H9 (cell line): ENCODE data around the gene IL20. TPM values are rescaled to one million over a fixed set of nuclear protein-coding genes. Genes with fewer than 3 reads are reported as not detected.

Source experiments
- DNase-seq: peaks from one replicate; pipeline ENCODE4 v3.0.0-alpha.2; 2017
- H2AFZ ChIP-seq: one replicate; pipeline ENCODE4 v1.6.1; 2013; ENCODE audit warnings: mild to moderate bottlenecking, low read length, control low read depth, moderate library complexity
- H2AK5ac ChIP-seq: 2 replicates; pipeline ENCODE4 v1.6.1; 2013; ENCODE audit warnings: low read length, control low read depth, mixed read lengths; ENCODE audit not compliant: insufficient read length
- H2BK120ac ChIP-seq: one replicate; pipeline ENCODE4 v1.6.1; 2013; ENCODE audit warnings: low read depth, mild to moderate bottlenecking, low read length, control low read depth, inconsistent platforms; ENCODE audit not compliant: poor library complexity, severe bottlenecking
- H2BK12ac ChIP-seq: 2 replicates; pipeline ENCODE4 v1.6.1; 2013; ENCODE audit warnings: low read length, control low read depth, mixed read lengths, low read depth; ENCODE audit not compliant: insufficient read length
- H2BK15ac ChIP-seq: 2 replicates; pipeline ENCODE4 v1.6.1; 2013; ENCODE audit warnings: low read depth, low read length, control low read depth
- H2BK20ac ChIP-seq: one replicate; pipeline ENCODE4 v1.6.1; 2013; ENCODE audit warnings: low read depth, mild to moderate bottlenecking, low read length, control low read depth, inconsistent platforms; ENCODE audit not compliant: poor library complexity, severe bottlenecking
- H2BK5ac ChIP-seq: 2 replicates; pipeline ENCODE4 v1.6.1; 2013; ENCODE audit warnings: low read length, control low read depth, mixed read lengths; ENCODE audit not compliant: insufficient read length
- H3K14ac ChIP-seq: 2 replicates; pipeline ENCODE4 v1.6.1; 2013; ENCODE audit warnings: low read length, control low read depth; ENCODE audit not compliant: insufficient read depth
- H3K18ac ChIP-seq: 2 replicates; pipeline ENCODE4 v1.6.1; 2013; ENCODE audit warnings: low read depth, mild to moderate bottlenecking, mixed read lengths, low read length, control low read depth; ENCODE audit not compliant: insufficient read length
- H3K23ac ChIP-seq: 2 replicates; pipeline ENCODE4 v1.6.1; 2013; ENCODE audit warnings: low read length, control low read depth, mixed read lengths, low read depth; ENCODE audit not compliant: insufficient read length
- H3K23me2 ChIP-seq: 2 replicates; pipeline ENCODE4 v1.6.1; 2013; ENCODE audit warnings: low read depth, mild to moderate bottlenecking, mixed read lengths, low read length, control low read depth; ENCODE audit not compliant: insufficient read length, poor library complexity, severe bottlenecking
- H3K27ac ChIP-seq: 2 replicates; pipeline ENCODE4 v1.5.1; 2013; ENCODE audit warnings: low read length, control low read depth, mixed read lengths, low read depth; ENCODE audit not compliant: insufficient read length
- H3K27me3 ChIP-seq: 2 replicates; pipeline ENCODE4 v1.6.1; 2013; ENCODE audit warnings: low read length, control low read depth, inconsistent platforms; ENCODE audit not compliant: insufficient read depth
- H3K4ac ChIP-seq: 2 replicates; pipeline ENCODE4 v1.6.1; 2013; ENCODE audit warnings: low read depth, mild to moderate bottlenecking, control low read depth, inconsistent platforms, low read length, moderate library complexity
- H3K4me1 ChIP-seq: 2 replicates; pipeline ENCODE4 v1.6.1; 2013; ENCODE audit warnings: low read length, control low read depth, inconsistent platforms; ENCODE audit not compliant: insufficient read depth
- H3K4me2 ChIP-seq: 2 replicates; pipeline ENCODE4 v1.6.1; 2013; ENCODE audit warnings: low read length, control low read depth, mixed read lengths; ENCODE audit not compliant: insufficient read length, insufficient read depth
- H3K56ac ChIP-seq: 2 replicates; pipeline ENCODE4 v1.6.1; 2013; ENCODE audit warnings: low read depth, mild to moderate bottlenecking, mixed read lengths, low read length, control low read depth; ENCODE audit not compliant: insufficient read length
- H3K79me1 ChIP-seq: 2 replicates; pipeline ENCODE4 v1.6.1; 2013; ENCODE audit warnings: low read depth, mild to moderate bottlenecking, moderate library complexity, low read length, control low read depth, inconsistent platforms; ENCODE audit not compliant: insufficient read depth, poor library complexity, severe bottlenecking
- H3K79me2 ChIP-seq: 2 replicates; pipeline ENCODE4 v1.6.1; 2013; ENCODE audit warnings: low read length, control low read depth, inconsistent platforms; ENCODE audit not compliant: insufficient read depth
- H3K9ac ChIP-seq: 2 replicates; pipeline ENCODE4 v1.6.1; 2013; ENCODE audit warnings: low read length, control low read depth, mixed read lengths; ENCODE audit not compliant: insufficient read length; ENCODE audit errors: extremely low read depth
- H3K9me3 ChIP-seq: one replicate; pipeline ENCODE4 v1.6.1; 2013; ENCODE audit warnings: low read depth, low read length, inconsistent platforms; ENCODE audit not compliant: control insufficient read depth
- H3T11ph ChIP-seq: one replicate; pipeline ENCODE4 v1.6.1; 2013; ENCODE audit warnings: mild to moderate bottlenecking, low read length, control low read depth, inconsistent platforms
- H4K20me1 ChIP-seq: one replicate; pipeline ENCODE4 v1.6.1; 2013; ENCODE audit not compliant: control insufficient read depth, insufficient read length, insufficient read depth
- H4K5ac ChIP-seq: 2 replicates; pipeline ENCODE4 v1.6.1; 2013; ENCODE audit warnings: low read depth, mild to moderate bottlenecking, mixed read lengths, low read length, control low read depth; ENCODE audit not compliant: insufficient read length
- H4K8ac ChIP-seq: replicated peaks from 2 replicates; pipeline ENCODE4 v1.6.1; 2013; ENCODE audit warnings: low read length, control low read depth, mixed read lengths, low read depth; ENCODE audit not compliant: insufficient read length
- H4K91ac ChIP-seq: 2 replicates; pipeline ENCODE4 v1.6.1; 2013; ENCODE audit warnings: low read depth, mild to moderate bottlenecking, moderate library complexity, mixed read lengths, low read length, control low read depth; ENCODE audit not compliant: insufficient read length
- H3K27ac Mint-ChIP-seq, 3 experiments: 2 replicates in 2 of 3; 3 replicates in 1 of 3; pipeline ENCODE4 v1.8.0; 2020 to 2021; ENCODE audit warnings: mixed read lengths in 3 of 3, mild to moderate bottlenecking in 1 of 3, moderate library complexity in 1 of 3
- H3K27me3 Mint-ChIP-seq: 2 replicates; pipeline ENCODE4 v1.8.0; 2021; ENCODE audit warnings: low read depth, mild to moderate bottlenecking, moderate library complexity, mixed read lengths
- H3K36me3 Mint-ChIP-seq, 3 experiments: 2 replicates in 2 of 3; 3 replicates in 1 of 3; pipeline ENCODE4 v1.8.0; 2020 to 2021; ENCODE audit warnings: low read depth in 3 of 3, mixed read lengths in 3 of 3; ENCODE audit not compliant: insufficient read depth in 1 of 3
- H3K4me1 Mint-ChIP-seq, 2 experiments: 2 replicates each; pipeline ENCODE4 v1.8.0; 2020; ENCODE audit warnings: mixed read lengths in 2 of 2
- H3K4me3 Mint-ChIP-seq, 2 experiments: 2 replicates in 1 of 2; 3 replicates in 1 of 2; pipeline ENCODE4 v1.8.0; 2020 to 2021; ENCODE audit warnings: mild to moderate bottlenecking in 2 of 2, mixed read lengths in 2 of 2, moderate library complexity in 1 of 2
- H3K9me3 Mint-ChIP-seq, 2 experiments: 2 replicates in 1 of 2; 3 replicates in 1 of 2; pipeline ENCODE4 v1.8.0; 2020; ENCODE audit warnings: mild to moderate bottlenecking in 2 of 2, mixed read lengths in 2 of 2, moderate library complexity in 1 of 2
- WGBS: extraction: QIAGEN DNeasy Blood & Tissue Kit; methylation state at CpG from one replicate; pipeline ENCODE4 v1.1.7; 2013; ENCODE audit warnings: missing lambda C conversion rate, low lambda C conversion rate, mixed read lengths; ENCODE audit not compliant: insufficient read length; ENCODE audit errors: extremely low coverage; 5-methylcytosine and 5-hydroxymethylcytosine counted together
- total RNA-seq: library from RNA; stranded (reverse); gene quantifications from 2 replicates; pipeline ENCODE4 v1.2.1, GENCODE V29; 2021
- TF ChIP-seq, protein P1 (sequence below): fragments of 200-600 bp; sonication (generic); conservative IDR thresholded peaks from 3 replicates; pipeline ENCODE4 v1.8.0; 2021; ENCODE audit warnings: antibody characterized with exemption, mild to moderate bottlenecking

The IL20 gene
- total RNA-seq, 1 experiment from 2014 or later: not detected

DNA sequence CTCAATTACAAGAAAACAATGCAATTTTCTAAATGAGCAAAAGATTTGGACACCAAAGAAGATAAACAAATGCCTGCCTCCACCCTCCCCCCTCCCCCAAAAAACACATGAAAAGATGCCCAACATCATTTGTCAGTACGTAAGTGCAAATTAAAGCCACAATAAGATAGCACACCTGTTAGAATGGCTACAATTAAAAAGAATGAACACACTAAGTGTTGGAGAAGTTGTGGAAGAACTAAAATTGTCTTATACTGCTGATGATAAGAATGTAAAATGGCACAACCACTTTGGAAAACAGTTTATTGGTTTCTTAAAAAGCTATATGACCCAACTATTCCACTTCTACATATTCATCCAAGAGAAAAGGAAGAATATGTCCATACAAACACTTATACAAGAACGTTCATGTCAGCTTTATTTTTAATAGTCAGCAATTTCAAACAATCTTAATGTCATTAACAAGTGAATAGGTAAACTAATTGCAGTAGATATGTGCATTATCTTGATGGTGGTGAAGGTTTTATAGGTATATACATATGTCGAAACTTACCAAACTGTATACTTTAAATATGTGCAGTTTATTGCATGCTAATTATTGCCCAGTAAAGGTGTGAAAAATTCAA is 10.4 kb downstream of the IL20 start:
- H2BK15ac ChIP-seq: no peak overlapping the region
- H3K23me2 ChIP-seq: no peaks in the 10 kb centered on the region
- no peak overlapping the region for H3K18ac ChIP-seq
- H3K56ac ChIP-seq: no peak overlapping the region
- H3K27ac ChIP-seq: no peak overlapping the region
- Mint-ChIP-seq H3K36me3 (peaks cover 0 to 14% (median 4%) of the 10 kb centered on the region in 3 experiments; a peak in 5 of 7 replicates), H3K27ac (no peak overlapping the region), H3K27me3 (peaks cover 6% of the 10 kb centered on the region), H3K4me1 (no peaks in the 10 kb centered on the region), H3K4me3 (no peak overlapping the region), H3K9me3 (peaks cover 31 to 32% of the 10 kb centered on the region in 2 experiments)
- H2AK5ac ChIP-seq: no peak overlapping the region
- H3K27me3 ChIP-seq: no peaks in the 10 kb centered on the region
- H4K8ac ChIP-seq: no peak overlapping the region
- no peak overlapping the region for H2BK5ac ChIP-seq
- no peak overlapping the region for H2AFZ ChIP-seq
- no peak overlapping the region for H4K91ac ChIP-seq
- TF ChIP-seq, protein P1, sequence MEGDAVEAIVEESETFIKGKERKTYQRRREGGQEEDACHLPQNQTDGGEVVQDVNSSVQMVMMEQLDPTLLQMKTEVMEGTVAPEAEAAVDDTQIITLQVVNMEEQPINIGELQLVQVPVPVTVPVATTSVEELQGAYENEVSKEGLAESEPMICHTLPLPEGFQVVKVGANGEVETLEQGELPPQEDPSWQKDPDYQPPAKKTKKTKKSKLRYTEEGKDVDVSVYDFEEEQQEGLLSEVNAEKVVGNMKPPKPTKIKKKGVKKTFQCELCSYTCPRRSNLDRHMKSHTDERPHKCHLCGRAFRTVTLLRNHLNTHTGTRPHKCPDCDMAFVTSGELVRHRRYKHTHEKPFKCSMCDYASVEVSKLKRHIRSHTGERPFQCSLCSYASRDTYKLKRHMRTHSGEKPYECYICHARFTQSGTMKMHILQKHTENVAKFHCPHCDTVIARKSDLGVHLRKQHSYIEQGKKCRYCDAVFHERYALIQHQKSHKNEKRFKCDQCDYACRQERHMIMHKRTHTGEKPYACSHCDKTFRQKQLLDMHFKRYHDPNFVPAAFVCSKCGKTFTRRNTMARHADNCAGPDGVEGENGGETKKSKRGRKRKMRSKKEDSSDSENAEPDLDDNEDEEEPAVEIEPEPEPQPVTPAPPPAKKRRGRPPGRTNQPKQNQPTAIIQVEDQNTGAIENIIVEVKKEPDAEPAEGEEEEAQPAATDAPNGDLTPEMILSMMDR: no peak
- no peak overlapping the region for H3K9ac ChIP-seq
- no peaks in the 10 kb centered on the region for H3K79me1 ChIP-seq
- no peak overlapping the region for H2BK120ac ChIP-seq
- no peaks in the 10 kb centered on the region for H3K4me1 ChIP-seq
- no peak overlapping the region for H3K4ac ChIP-seq
- no peak overlapping the region for H2BK12ac ChIP-seq
- no peaks in the 10 kb centered on the region for H3K79me2 ChIP-seq
- WGBS: no CpG with 5 or more reads among the region's 3 CpGs
- no peak overlapping the region for H3K23ac ChIP-seq
- H3K4me2 ChIP-seq: no peak overlapping the region
- no peak overlapping the region for H2BK20ac ChIP-seq
- H3K14ac ChIP-seq: no peak overlapping the region
- no peak for DNase-seq
- H3K9me3 ChIP-seq: peaks cover 5% of the 10 kb centered on the region
- no peak overlapping the region for H4K5ac ChIP-seq
- H3T11ph ChIP-seq: no peak overlapping the region
- H4K20me1 ChIP-seq: no peaks in the 10 kb centered on the region
